Endothelial cell of umbilical vein (primary cell): ENCODE measurements around the gene ARID5A. TPM values are rescaled to one million over a fixed set of nuclear protein-coding genes. Genes with fewer than 3 reads are reported as not detected.

Experiments
- BruUV-seq: library from RNA; stranded (reverse); fragments of 400-500 nt; replicated peaks from 2 replicates; lab custom pipeline; 2021; lab: Mats Ljungman, UMichigan
- CTCF ChIA-PET: fragments of 300-600, 350-600 bp; sonication (Branson Sonifier 250); formaldehyde crosslinking; loops from one replicate; lab custom pipeline; 2021; ENCODE audit warnings: antibody characterized with exemption, inconsistent platforms; lab: Charles Lee
- POLR2A ChIA-PET: fragments of 300-600, 350-600 bp; sonication (Branson Sonifier 250); formaldehyde crosslinking; loops from one replicate; lab custom pipeline; 2021; ENCODE audit warnings: antibody characterized with exemption, inconsistent platforms; lab: Charles Lee
- DNase-seq: peaks from one replicate; pipeline ENCODE4 v3.0.0-alpha.2; 2011; ENCODE audit warnings: low read depth, low spot score
- FAIRE-seq: peaks from 2 replicates; lab custom pipeline; 2011; peaks lifted over from hg19 to GRCh38; lab: Jason Lieb, UNC
- H2AFZ ChIP-seq: 2 replicates; pipeline ENCODE4 v1.6.0; 2012; ENCODE audit warnings: low read depth, low read length, control low read depth, inconsistent platforms
- H3K27ac ChIP-seq: 2 replicates; pipeline ENCODE4 v1.5.1; 2011; ENCODE audit warnings: low read depth, mild to moderate bottlenecking, control low read depth, low read length, moderate library complexity; ENCODE audit not compliant: insufficient read depth
- H3K27me3 ChIP-seq, 2 experiments: 2 replicates each; pipeline versions ENCODE4 v1.6.0 to v1.6.1; 2011; ENCODE audit warnings: low read length in 2 of 2, mixed read lengths in 1 of 2; ENCODE audit not compliant: control insufficient read depth in 2 of 2, insufficient read depth in 2 of 2
- H3K36me3 ChIP-seq, 2 experiments: 2 replicates in 1 of 2; 3 replicates in 1 of 2; pipeline ENCODE4 v1.5.1; 2011; ENCODE audit warnings: low read length in 2 of 2, mild to moderate bottlenecking in 1 of 2, moderate library complexity in 1 of 2; ENCODE audit not compliant: control insufficient read depth in 2 of 2, insufficient read depth in 2 of 2; ENCODE audit errors: extremely low read depth in 1 of 2
- H3K4me1 ChIP-seq: 3 replicates; pipeline ENCODE4 v1.5.1; 2011; ENCODE audit warnings: mild to moderate bottlenecking, low read length; ENCODE audit not compliant: control insufficient read depth, insufficient read depth; ENCODE audit errors: extremely low read depth
- H3K4me2 ChIP-seq: 2 replicates; pipeline ENCODE4 v1.6.1; 2011; ENCODE audit warnings: low read length, control low read depth, mixed read lengths; ENCODE audit not compliant: insufficient read depth
- H3K4me3 ChIP-seq, 3 experiments: fragments of 200-600 bp in 1 of 3; sonication (generic), shearing (Covaris generic) in 1 of 3; replicated peaks in 1 of 3; 2 replicates each; pipeline ENCODE4 v1.5.1; 2011 to 2016; ENCODE audit warnings: control low read depth in 3 of 3, low read length in 3 of 3, mild to moderate bottlenecking in 2 of 3, inconsistent platforms in 1 of 3, low read depth in 1 of 3, moderate library complexity in 1 of 3; ENCODE audit not compliant: insufficient read depth in 1 of 3
- H3K79me2 ChIP-seq: 2 replicates; pipeline ENCODE4 v1.6.0; 2012; ENCODE audit warnings: low read length, inconsistent platforms; ENCODE audit not compliant: control insufficient read depth, insufficient read depth
- H3K9ac ChIP-seq: replicated peaks from 2 replicates; pipeline ENCODE3; 2011; ENCODE audit warnings: low read length, control low read depth; ENCODE audit not compliant: insufficient read depth; ENCODE audit errors: extremely low read depth
- H3K9me1 ChIP-seq: replicated peaks from 3 replicates; pipeline ENCODE4 v1.6.0; 2011; ENCODE audit warnings: mild to moderate bottlenecking, low read length; ENCODE audit not compliant: control insufficient read depth, insufficient read depth; ENCODE audit errors: extremely low read depth
- H3K9me3 ChIP-seq: replicated peaks from 2 replicates; pipeline ENCODE4 v1.5.1; 2012; ENCODE audit warnings: low read length, inconsistent platforms; ENCODE audit not compliant: control insufficient read depth, insufficient read depth
- H4K20me1 ChIP-seq: replicated peaks from 2 replicates; pipeline ENCODE3; 2011; ENCODE audit warnings: mild to moderate bottlenecking, low read length; ENCODE audit not compliant: control insufficient read depth, insufficient read depth; ENCODE audit errors: extremely low read depth
- EZH2 ChIP-seq: IDR thresholded peaks from 2 replicates; pipeline ENCODE4 v1.6.1; 2012; ENCODE audit warnings: borderline replicate concordance, low read depth, mild to moderate bottlenecking, moderate library complexity, low read length, inconsistent platforms; ENCODE audit not compliant: severe bottlenecking
- FOS ChIP-seq: IDR thresholded peaks from 2 replicates; pipeline ENCODE4 v1.6.1; 2011; ENCODE audit warnings: mild to moderate bottlenecking, low read length, moderate library complexity, borderline replicate concordance; ENCODE audit not compliant: insufficient read depth
- GATA2 ChIP-seq: IDR thresholded peaks from 2 replicates; pipeline ENCODE4 v1.7.0; 2011; ENCODE audit warnings: low read depth, mild to moderate bottlenecking, moderate library complexity, mixed read lengths, low read length; ENCODE audit not compliant: insufficient read length, insufficient read depth
- MYC ChIP-seq: IDR thresholded peaks from one replicate; pipeline ENCODE4 v1.6.1; 2011; ENCODE audit warnings: mild to moderate bottlenecking, low read depth, low read length
- POLR2A ChIP-seq: IDR thresholded peaks from 2 replicates; pipeline ENCODE4 v1.6.1; 2012; ENCODE audit warnings: low read depth, mild to moderate bottlenecking, control low read depth, low read length
- dilution Hi-C: fragments of 300-500 bp; cut with MboI; formaldehyde crosslinking; loops from one replicate; pipeline ENCODE4 v1.15.0; 2019; ENCODE audit warnings: low sequenced_read_pairs; ENCODE audit not compliant: extremely low pct_ligation_motif_present
- intact Hi-C: fragments of 100-400 bp; cut with micrococcal nuclease; formaldehyde crosslinking; loops from one replicate; pipeline ENCODE4 v1.10.0; 2022
- polyA plus RNA-seq, 4 experiments: library from polyadenylated mRNA; depleted of rRNA in 3 of 4; stranded (reverse) in 3 of 4; unstranded in 1 of 4; fragments of >200 nt; gene quantifications; 2 replicates each; pipeline versions ENCODE4 v1.2.1 to v1.2.3, GENCODE V29; 2011 to 2012; ENCODE audit warnings: missing spikeins in 1 of 4
- total RNA-seq: library from RNA; stranded (reverse); gene quantifications from 2 replicates; pipeline ENCODE4 v1.2.3, GENCODE V29; 2021
- TF ChIP-seq, protein P1 (sequence below), 2 donors: IDR thresholded peaks; 1 replicate in 1 of 2; 2 replicates in 1 of 2; pipeline ENCODE4 v1.5.1; 2011; ENCODE audit warnings: low read length in 2 of 2, mild to moderate bottlenecking in 2 of 2, moderate library complexity in 2 of 2, control low read depth in 1 of 2, inconsistent platforms in 1 of 2, low read depth in 1 of 2; ENCODE audit not compliant: insufficient read depth in 1 of 2; ENCODE audit errors: extremely low read depth in 1 of 2

The ARID5A gene
- total and polyA plus RNA-seq, 2 donors (not counting 3 experiments of a cell fraction or from before 2014, with no cell fraction given), result 18.0 to 24.7 TPM

GRCh38 chr2:96511851-96512250, 24.7 kb upstream of the ARID5A start:
- CTCF ChIA-PET, result interaction anchor here (1.5 to 11.6 kb wide), 4 partner anchors 16 to 103 kb away, joined by 4 to 451 read pairs (median 37); no protein-coding TSS in a partner anchor
- H3K4me2 ChIP-seq, result no peak overlapping the region
- H3K9me3 ChIP-seq, result no peaks in the 10 kb centered on the region
- H3K4me1 ChIP-seq, result no peaks in the 10 kb centered on the region
- no peak overlapping the region for H3K4me3 ChIP-seq
- FAIRE-seq, result no peak
- POLR2A ChIA-PET, result no interaction called here
- peaks cover 2 to 3% of the 10 kb centered on the region in 2 experiments for H3K27me3 ChIP-seq
- no peak overlapping the region for H2AFZ ChIP-seq
- H3K9ac ChIP-seq, result no peak overlapping the region
- no peaks in the 10 kb centered on the region for H4K20me1 ChIP-seq
- no TSS peak for BruUV-seq
- DNase-seq, result no peak
- H3K36me3 ChIP-seq, result no peaks in the 10 kb centered on the region
- dilution Hi-C loops, result no loop called here
- H3K27ac ChIP-seq, result no peak overlapping the region
- no peaks in the 10 kb centered on the region for H3K9me1 ChIP-seq
- no peak for TF ChIP-seq POLR2A
- TF ChIP-seq GATA2, result no peak
- no peak for TF ChIP-seq FOS
- TF ChIP-seq, protein P1, sequence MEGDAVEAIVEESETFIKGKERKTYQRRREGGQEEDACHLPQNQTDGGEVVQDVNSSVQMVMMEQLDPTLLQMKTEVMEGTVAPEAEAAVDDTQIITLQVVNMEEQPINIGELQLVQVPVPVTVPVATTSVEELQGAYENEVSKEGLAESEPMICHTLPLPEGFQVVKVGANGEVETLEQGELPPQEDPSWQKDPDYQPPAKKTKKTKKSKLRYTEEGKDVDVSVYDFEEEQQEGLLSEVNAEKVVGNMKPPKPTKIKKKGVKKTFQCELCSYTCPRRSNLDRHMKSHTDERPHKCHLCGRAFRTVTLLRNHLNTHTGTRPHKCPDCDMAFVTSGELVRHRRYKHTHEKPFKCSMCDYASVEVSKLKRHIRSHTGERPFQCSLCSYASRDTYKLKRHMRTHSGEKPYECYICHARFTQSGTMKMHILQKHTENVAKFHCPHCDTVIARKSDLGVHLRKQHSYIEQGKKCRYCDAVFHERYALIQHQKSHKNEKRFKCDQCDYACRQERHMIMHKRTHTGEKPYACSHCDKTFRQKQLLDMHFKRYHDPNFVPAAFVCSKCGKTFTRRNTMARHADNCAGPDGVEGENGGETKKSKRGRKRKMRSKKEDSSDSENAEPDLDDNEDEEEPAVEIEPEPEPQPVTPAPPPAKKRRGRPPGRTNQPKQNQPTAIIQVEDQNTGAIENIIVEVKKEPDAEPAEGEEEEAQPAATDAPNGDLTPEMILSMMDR (IDR thresholded peaks at IDR 0.05; ENCODE audit: extremely low read depth in 1 of 2, insufficient read depth in 1 of 2, low read depth in 1 of 2, low read length in 2 of 2), result no peak
- TF ChIP-seq EZH2, result no peak
- no peak for TF ChIP-seq MYC
- H3K79me2 ChIP-seq, result no peaks in the 10 kb centered on the region
- intact Hi-C loops, result no loop called here

DNA sequence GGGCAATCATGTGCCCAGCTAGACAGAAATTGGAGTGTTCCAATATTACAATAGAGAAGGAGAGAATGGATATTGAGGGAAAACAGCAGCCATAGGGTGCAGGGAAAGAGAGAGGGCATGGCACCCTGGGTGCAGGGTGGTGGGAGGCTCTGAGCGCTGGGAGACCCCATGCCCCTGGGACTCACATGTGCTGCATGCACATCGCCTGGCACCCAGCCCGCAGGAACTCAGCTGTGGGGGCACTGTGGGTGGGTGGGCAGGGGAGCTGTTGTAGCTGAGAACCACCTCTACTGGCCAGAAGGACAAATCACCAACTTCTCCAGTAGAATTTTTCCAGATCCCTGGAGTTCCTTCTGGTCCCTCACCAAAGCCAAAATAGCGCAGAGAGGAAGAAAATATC, 24.2 kb upstream of the ARID5A start:
- TF ChIP-seq EZH2 (no peak), GATA2 (no peak)
- Histone ChIP-seq H2AFZ (no peak overlapping the region), H3K79me2 (no peaks in the 10 kb centered on the region), H3K4me2 (no peak overlapping the region), H3K4me3 (no peak overlapping the region), H3K27ac (no peak overlapping the region), H3K9ac (no peak overlapping the region), H4K20me1 (no peaks in the 10 kb centered on the region), H3K36me3 (no peaks in the 10 kb centered on the region), H3K9me1 (no peaks in the 10 kb centered on the region), H3K4me1 (no peaks in the 10 kb centered on the region), H3K9me3 (no peaks in the 10 kb centered on the region), H3K27me3 (peaks cover 2 to 3% of the 10 kb centered on the region in 2 experiments)
- no TSS peak for BruUV-seq
- intact Hi-C loops, result no loop called here
- DNase-seq, result no peak
- no peak for FAIRE-seq
- dilution Hi-C loops, result no loop called here
- ChIA-PET CTCF (interaction anchor here (1.0 to 11.6 kb wide), 4 partner anchors 15 to 104 kb away, joined by 3 to 451 read pairs (median 37); no protein-coding TSS in a partner anchor), POLR2A (no interaction called here)
